A172 (cell line): ENCODE measurements around the gene SPSB1. TPM values are rescaled to one million over a fixed set of nuclear protein-coding genes. Genes with fewer than 3 reads are reported as not detected.
"Not testable (repeated sequence)": the region's sequence is repeated elsewhere in the genome, so short reads cannot be mapped to it uniquely, and the experiment has no call there.

Experiments used
- DNase-seq: peaks from one replicate; pipeline ENCODE4 v3.0.0-alpha.2; 2015; ENCODE audit warnings: low spot score
- total RNA-seq: library from RNA; depleted of rRNA; stranded (reverse); fragments of >200 nt; shearing (Covaris generic); gene quantifications from 2 replicates; pipeline ENCODE4 v1.2.3, GENCODE V29; 2014

SPSB1 gene
- total RNA-seq, 1 experiment from 2014 or later: 8.7 TPM

DNA sequence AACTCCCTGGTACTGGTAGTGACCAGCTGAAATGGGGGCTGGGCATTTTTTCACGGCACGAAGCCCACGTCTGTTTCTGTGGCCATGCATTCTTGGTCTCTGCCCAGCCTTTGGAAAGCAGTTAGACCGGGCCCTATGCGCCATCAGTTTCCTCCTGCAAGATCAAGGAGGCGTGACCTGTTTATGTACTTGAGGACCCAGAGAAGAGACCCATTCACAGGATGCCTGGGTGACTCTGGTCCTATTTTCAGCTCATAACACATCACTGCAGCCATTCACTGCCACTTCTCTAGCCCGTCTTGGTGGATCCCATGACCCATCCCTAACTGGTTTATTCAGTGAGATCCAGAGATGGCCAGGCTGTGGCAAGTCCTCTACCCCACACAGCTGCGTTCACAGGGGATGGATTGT is 70.4 kb downstream of the SPSB1 start:
- no peak for DNase-seq

DNA sequence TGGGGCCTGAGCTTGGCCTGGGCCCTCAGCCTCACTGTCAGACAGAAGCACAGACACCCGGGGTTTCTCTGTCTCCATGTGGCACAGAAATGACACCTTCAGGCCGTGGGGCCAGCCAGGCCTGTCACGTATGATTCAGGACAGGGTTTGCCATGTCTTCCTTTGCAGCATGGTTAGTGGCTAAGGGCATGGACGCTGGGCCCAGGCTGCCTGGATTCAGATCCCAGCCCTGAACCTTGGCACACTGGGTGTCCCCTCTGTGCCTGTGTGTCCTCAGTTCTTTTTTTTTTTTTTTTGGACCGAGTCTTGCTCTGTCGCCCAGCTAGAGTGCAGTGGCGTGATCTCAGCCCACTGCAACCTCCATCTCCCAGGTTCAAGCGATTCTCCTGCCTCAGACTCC is 73.6 kb downstream of the SPSB1 start:
- no peak for DNase-seq

DNA sequence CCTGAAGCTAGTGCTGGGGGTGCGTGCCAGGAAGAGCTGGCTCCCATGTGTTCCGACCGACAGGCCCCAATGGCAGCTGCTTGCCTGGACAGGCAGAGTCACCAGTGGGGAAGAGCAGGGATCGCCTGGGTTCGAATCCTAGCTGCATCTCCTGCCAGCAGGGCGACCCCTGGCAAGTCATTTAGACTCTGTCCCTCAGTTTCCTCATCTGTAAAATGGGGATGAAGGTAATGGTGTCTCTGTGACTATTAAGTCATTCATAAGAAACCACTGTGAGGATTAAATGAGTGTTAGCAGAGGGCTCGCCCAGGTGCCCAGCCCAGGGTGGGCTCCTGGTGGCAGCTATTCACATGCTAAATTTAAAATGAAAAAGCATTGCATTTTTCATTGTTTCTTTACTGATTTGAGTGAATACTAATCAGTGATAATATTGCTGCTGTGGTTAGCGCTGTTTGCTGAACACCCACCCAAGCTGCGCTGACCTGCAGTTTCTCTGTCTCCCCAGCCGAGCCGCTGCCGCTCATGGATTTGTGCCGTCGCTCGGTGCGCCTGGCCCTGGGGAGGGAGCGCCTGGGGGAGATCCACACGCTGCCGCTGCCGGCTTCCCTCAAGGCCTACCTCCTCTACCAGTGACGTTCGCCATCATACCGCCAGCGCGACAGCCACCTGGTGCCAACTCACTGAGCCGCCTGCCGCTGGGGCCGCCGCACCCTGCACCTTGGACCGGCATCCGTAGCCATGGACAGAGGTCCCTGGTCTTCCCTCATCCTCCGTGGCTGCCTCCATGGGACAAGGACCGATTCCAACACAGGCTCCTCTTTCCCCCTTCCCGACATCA is 74.5 kb downstream of the SPSB1 start:
- DNase-seq: no peak

DNA sequence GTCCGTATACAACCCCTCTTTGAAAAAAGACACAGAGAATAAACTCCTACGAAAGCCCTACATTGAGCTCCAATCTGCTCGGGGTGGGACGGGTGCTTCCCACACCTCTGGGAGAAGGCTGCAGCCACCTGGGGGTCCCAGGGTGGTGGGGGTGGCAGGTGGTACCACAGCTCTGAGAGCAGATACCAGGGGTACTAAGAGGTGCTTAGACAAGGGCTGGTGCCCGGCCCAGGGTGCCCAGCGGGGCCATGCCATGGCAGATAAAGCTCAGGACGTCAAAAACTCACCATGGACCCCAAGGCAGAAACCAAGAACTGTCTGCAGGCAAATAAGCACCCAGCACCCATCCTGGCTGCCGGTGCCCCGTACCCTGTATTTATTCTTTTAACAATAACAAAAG is 75.1 kb downstream of the SPSB1 start:
- no peak for DNase-seq

DNA sequence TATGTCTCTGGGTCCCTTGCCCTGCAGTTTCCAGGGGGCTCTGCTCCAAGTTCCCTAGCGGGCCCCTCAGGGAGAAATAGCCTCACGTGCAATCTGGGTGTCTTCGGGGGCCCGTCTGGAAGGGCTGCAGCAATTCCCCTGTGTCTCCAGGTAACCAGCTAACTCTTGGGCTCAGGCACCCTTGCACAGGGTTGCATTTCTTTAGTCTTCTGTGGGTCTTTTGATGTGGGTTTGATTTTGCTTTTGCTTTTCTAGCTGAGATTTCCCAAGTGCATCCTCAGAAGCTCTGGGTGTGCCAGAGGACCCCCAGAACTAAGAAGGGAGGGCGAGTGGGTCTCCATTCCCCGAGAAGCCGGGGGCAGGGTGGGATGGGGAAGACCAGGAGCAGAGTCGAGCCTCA is 75.7 kb downstream of the SPSB1 start:
- DNase-seq: no peak

DNA sequence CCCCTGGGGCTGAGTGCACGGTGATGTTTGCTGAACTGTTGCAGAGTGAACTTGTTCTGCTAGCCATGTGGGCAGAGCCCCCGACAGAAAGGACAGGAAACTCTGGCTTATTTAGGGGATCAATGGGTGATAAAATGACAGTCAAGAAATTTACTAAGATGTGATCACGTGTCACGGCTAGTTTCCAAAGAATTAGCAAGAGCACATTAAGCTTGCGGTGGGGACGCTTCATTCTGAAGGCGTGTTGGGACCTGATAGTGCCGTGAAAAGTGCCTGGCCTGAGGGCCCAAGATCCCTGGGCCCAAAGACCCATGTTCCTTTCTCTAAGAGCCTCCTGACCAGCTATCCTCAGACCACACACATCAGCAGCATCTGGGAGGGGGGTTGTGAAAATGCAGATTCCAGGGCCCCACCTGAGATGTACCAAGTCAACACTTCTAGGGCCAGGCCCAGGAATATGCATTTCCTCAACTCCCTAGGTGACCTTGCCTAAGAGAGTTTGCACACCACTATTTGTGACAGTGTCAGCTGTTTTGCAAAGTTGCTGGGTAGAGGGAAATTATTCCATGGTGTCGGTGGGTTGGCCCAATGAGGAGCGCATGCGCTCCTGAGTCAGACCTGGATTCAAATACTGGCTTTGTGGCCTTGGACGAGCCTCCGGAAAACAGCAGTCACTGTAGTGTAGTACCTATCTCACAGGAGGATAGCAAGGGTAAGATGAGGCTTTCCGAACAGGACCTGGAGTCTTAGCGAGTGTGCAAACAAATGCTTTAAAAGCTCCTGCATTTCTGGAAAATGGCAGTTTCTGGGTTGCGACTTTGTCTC is 77.5 kb downstream of the SPSB1 start:
- DNase-seq: no peak

DNA sequence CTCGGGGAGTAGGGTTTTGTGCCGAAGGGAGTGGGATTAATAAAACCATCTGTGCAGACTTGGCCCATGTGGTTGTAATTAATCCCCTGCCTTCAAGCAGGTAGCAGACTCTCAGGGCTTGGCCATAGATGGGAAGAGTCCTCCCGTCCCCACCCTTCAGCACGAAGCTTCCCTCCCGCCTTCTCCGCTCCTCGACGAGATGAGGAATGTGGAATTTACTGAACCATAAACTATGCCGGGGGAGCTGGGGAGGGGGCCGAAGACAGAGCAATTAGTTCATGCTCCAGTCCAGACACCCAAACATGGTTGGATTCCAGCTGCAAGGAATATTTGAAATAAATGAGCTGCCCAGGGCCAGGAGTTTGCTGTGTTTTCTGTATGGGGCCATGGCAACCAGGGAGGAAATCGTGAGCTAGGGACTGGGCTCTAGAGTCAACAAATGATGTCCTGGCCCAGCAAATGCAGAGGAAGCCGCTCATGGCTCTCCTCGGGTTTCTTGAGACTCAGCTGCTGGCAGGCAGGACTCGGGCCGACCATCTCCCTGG is 78.8 kb downstream of the SPSB1 start:
- DNase-seq: no peak

DNA sequence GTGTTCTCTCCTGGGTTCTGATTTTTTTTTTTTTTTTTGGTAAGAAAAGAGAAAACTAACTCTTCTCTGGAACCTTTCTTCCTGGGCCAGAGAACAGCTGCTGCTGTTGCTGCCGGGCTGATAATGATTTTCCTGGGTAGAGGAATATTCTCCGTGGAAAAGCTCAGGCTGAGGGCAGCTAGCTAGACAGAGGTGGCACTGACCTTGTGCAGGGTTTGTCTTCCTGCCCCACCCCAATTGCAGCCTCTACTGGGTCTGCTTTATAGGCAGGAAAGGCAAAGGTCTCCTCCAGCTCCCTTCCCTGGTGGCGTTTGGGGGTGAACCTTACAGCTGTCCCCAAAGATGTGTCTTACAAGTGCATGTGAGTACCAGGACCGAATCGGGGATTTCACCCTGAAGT is 79.3 kb downstream of the SPSB1 start:
- no peak for DNase-seq

DNA sequence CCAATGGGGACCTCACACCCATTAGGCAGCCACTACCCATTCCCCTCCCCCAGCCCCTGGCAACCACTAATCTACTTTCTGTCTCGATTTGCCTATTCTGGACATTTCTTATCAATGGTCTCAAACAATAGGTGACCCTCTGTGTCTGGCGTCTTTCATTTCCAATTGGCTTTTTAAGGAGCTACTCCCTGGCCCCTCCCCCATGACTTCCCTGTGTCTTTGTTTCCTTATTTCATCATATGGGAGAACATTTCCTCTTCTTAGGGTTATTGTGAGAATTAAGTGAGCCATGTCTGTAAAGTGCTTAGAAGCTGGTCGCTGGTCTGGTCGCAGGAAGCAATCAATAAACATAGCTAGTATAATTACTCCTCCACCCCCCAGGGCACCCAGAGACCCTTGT is 80.9 kb downstream of the SPSB1 start:
- DNase-seq: no peak

DNA sequence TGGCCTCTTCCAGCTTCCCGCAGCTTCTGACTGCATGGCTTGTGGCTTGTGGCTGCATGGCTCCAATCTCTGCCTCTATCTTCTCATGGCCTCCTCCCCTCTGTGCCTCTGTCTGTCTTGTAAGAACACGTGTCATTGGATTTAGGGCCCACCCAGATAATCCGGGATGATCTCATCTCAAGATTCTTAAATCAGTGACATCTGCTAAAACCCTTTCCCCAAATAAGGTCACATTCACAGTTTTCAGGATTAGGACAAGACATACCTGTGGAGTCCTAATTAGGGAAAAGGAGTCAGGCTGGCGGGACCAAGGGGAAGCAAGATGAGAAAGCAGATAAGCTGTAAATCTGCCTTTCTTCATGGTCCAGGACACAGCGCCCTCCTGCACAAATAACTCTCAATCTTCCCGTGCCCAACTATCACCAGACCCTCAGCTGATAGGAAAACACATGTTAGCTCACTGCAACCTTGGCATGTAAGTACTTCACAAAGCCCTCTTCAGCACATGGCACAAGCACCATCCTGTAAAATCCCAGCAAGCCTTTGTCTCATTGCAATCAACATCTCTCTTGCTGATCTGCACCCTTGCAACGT is 82.2 kb downstream of the SPSB1 start:
- DNase-seq: no peak

DNA sequence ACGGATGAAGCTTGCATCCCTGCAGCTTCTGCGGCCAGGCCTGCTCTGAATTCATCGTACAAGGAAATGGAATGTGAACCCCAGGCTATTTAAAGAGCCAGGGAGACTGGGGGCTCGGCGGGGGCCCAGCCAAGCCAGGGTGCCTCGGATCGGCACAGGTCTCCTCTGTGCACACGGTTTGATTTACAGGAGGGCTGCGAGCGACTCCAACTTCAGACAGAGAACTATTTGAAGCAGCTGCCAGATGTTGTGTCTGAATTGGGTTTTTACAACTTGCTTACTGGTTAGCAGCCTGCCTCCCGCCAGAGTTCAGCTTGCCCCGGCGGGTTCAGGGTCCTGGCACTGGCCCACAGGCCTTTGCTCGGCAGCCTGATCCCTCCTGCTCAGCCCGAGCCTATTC is 83.2 kb downstream of the SPSB1 start:
- DNase-seq: no peak

DNA sequence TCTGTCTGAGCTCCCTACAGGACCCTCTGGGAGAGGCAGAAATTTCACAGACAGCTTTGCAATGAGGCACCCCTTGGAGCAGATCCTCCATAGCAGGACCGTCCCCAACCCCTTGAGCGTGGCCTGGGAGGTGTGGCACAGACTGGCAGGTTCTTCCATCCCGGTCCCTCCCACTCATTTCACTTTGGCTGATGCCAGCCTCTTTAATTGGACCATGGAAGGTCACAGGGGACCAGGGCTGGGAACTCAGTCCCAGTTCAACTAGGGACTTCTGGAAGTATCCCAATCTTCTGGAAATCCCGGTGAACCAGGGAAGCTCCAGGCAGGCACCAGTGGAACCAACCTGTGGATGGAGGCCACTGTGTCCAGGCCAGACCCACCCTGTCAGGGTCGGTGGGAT is 83.7 kb downstream of the SPSB1 start:
- DNase-seq: no peak

DNA sequence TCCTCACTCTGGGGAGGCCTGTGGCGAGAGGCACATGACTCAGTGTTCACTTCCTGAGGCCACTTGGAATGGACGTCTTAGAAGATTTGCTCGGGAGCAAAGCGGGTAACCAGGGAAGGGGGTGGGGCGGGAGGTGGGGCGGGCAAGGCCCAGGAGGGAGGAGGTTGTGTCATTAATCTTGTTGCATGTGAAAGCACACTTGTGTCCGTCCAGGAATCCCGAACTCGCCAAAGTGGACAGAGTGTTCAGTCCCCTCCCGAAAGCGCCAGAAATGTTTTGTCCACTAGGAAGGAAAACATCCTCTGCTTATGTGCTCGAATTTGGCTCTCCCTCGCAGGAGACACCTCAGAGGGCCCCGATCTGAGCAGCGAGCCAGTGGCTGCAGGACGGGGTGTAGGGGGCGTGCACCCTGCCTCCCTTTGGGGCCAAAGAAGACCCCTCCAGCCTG is 84.2 kb downstream of the SPSB1 start:
- DNase-seq: peak; percentile 36

DNA sequence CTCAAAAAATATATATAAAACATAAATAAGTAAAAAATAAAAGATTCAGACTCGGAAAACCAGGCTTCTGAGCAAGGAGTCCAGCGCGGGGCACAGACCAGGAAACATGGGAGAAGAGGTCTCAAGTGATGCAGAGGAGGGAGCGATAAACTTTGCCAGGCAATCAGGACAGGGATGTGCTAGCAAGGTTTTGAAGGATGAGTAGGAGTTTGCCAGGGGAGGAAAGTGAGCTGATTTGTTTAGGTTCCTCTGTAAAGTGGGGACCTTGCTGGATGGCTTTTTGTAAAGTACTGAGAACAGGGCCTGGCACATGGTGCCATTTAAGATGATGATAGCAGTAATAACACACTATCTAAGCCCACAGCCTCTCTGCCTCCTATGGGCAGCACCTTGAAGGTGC is 86.1 kb downstream of the SPSB1 start:
- no peak for DNase-seq

DNA sequence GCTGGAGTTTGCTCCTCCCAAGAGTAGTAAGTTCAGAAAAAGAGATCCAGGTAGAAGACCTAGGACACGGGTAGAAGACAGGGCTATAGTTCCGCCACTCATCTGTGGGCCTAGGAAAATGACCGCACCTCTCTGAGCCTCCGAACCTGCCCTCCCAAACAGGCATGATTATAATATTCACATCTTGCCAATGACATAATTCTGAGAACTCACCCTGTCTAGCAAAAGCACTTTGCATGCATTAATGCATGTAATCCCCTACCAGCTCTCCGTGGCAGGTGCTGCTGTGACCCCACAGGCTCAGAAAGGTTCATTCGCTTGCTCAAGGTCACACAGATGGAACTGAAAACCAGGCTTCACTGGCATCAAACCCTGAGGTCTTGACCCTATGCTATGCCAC is 88.0 kb downstream of the SPSB1 start:
- no peak for DNase-seq

DNA sequence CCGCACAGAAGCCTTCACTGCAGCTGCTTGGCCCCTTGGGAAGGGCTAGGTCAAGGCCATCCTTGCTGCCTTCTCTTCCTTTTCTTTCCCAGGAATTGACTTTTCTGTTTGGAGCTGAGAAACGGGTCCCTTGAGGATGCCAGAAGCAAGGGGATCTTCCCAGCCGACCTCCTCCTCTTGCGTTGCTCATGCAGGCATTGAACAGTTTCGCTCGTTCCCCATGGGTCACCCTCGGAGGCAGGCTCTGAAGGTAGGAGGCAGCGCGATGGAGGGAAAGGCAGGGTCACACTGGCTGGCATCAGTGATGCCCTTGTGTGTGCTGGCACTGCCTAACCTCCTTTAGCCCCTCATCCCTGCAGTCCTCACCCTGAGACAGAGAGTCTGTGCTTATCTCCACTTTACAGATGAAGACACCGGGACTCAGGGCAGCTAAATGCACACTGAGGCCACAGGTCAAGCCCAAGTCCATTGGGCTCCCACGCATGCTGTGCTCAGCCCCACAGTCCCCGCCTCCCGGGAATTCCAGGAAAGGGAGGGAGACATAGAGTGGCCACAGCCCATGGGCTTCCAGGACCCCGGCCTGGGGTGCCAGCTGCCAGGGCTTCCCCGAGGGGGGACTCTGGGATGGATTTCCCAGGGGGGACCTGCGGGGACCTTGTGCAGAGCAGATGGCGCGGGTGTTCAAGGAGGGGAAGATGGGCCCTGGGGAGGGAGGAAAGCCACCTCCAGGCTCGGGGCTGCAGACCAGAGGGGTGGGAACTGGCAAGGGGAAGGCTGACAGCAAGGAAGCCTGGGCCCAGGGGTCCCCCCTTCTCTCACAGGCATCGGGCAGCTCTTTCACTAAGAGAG is 90.2 kb downstream of the SPSB1 start:
- no peak for DNase-seq

DNA sequence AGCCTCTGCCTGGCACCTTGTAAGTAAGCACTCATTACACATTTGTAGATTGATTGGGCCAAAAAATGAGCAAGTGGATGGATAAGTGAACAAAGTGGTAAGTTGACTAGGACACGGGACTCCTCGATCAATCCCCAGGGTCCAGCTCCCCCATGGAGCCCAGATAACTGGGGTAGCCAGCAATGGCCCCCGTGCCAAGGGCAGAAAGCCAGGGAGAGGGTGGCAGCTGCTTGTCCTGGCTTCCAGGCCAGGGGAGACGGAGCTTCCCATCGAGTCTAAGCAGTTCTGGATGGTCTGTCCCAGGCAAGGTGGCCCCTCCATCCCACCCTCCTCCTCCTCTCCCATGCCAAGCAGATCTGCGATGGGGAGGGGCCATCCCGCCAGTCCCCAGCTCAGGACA is 91.4 kb downstream of the SPSB1 start:
- DNase-seq: no peak

DNA sequence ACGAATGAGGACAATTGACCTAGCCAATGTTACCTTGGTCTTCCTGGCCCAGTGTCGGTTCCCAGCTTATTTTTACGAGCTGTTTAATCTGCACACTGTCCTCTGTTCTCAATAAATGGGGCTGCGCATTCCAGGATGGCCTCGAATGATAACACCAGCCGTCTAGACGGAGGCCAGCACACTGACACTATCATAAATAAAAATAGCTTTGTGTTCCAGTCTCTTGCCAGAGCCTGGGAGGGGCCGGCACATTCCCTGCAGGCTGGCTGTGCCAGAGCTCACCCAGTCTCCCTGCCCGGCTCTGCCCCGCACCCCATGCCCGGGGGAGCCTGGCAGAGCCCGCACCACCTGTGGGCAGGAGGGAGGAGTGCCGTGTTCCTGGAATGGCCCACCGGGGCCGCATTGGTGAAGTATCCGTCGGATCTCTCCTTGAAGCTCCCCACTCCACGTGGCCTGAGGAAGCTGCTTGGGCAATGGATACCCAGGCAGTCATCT is 92.1 kb downstream of the SPSB1 start:
- peak; percentile 60 for DNase-seq

DNA sequence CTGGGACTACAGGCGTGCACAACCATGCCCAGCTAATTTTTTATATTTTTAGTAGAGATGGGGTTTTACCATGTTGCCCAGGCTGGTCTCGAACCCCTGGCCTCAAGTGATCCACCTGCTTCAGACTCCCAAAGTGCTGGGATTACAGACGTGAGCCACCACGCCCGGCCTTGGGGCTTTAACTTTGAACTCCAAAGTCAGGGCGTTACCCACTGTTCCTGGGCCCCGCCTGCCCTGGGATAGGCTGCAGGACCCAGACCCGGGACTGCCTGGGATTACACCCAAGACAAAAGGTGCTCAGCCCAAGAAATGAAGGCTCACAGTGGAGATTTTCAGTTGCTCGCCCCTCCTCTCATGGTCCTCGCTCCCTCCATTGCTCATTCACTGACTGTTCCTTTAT is 92.7 kb downstream of the SPSB1 start:
- DNase-seq: not testable (repeated sequence)

DNA sequence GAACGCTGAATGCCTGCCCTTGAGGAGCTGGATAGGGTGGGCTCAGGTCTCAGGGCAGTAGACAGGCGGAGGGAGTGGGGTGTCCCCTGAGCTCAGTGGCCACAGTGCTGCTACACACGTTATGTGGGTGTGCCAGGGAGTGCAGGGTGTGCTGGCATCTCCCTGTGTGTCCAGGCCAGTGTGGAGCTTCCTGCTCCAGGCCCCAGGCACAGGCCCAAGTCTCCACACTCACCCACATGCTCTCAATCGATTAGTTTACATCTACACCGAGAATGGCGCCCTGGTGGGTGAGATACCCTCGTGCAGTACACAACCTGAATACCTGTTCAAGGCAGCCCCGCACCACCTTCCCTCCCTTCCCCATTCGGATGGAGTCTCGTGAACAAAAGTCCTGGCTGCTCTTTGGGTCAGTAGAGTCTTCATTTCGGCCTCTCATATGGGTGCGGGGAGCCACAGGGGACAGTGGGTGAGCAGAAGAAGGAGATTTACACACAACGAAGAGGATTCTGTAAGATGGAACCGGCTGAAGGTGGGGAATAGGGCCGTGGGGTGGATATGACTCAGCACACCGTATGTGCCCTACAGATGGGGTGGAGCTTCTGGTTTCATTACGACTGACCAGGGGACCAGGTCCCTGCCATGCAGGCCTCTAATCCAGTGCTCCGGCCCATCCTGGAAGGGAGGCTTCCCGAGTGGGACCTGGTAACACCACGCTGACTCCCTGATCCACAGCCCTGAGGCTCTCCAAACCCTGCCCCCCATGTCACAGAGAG is 93.3 kb downstream of the SPSB1 start:
- no peak for DNase-seq
